ENCODE data around the gene HS3ST6.

Gene HS3ST6

DNA sequence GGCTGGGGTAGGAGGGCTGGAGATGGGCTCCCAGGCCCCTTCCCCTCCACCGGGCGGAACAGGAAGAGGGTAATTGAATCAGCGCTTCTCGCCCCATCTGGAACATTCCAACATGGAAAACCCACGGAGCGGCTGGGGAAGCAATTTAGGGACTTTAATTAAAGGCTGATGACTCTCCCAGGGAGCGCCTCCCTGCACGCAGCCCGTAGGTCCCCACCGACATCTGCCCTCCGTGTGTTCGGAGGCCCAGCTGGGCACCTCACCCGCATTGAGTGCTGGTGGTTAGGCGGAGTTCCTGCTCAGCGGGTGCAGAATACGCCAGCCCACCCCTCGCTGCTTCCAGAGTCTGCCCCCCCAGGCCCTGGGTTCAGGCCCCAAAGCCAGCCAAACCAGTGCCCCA is 10.0 kb downstream of the HS3ST6 start:
- Histone ChIP-seq H3K9me3 (ENCODE audit: control insufficient read depth, low read length) (no peaks in the 10 kb centered on the region), H3K4me3 (ENCODE audit: insufficient read depth in 1 of 2, low read depth in 1 of 2, low read length in 2 of 2) (no peak overlapping the region), H3K4me2 (ENCODE audit: low read length, poor library complexity, severe bottlenecking) (no peak overlapping the region), H2BK120ac (ENCODE audit: low read depth, low read length) (no peak overlapping the region), H2BK12ac (ENCODE audit: low read length in 2 of 2) (no peak overlapping the region), H3K23ac (ENCODE audit: low read length in 2 of 2) (no peak overlapping the region), H3K4me1 (ENCODE audit: control insufficient read depth, insufficient read depth, low read depth, low read length) (peaks cover 7% of the 10 kb centered on the region), H2BK5ac (ENCODE audit: low read depth, low read length, poor library complexity, severe bottlenecking) (no peak overlapping the region), H3K4ac (ENCODE audit: low read depth in 1 of 2, low read length in 2 of 2) (no peak overlapping the region), H2BK15ac (ENCODE audit: low read depth, poor library complexity, severe bottlenecking) (no peak overlapping the region), H3K27me3 (ENCODE audit: control insufficient read depth in 1 of 2, insufficient read depth in 1 of 2, low read length in 2 of 2) (peaks cover 39 to 67% of the 10 kb centered on the region in 2 experiments), H3K9ac (ENCODE audit: low read length) (no peak overlapping the region), H2AK5ac (ENCODE audit: low read length, severe bottlenecking) (no peak overlapping the region), H3K14ac (ENCODE audit: low read length in 2 of 2) (no peak overlapping the region), H3K36me3 (ENCODE audit: control insufficient read depth in 1 of 2, insufficient read depth in 2 of 2, low read depth in 1 of 2, low read length in 2 of 2) (peaks cover 0 to 5% of the 10 kb centered on the region in 2 experiments), H2AFZ (ENCODE audit: low read depth, low read length) (no peak overlapping the region), H3K18ac (ENCODE audit: low read depth in 1 of 2, low read length in 2 of 2) (no peak overlapping the region), H3K27ac (ENCODE audit: low read length, poor library complexity, severe bottlenecking) (no peak overlapping the region), H4K91ac (ENCODE audit: low read length) (no peak overlapping the region), H3K79me1 (replicated peaks; ENCODE audit: low read length, poor library complexity, severe bottlenecking) (no peaks in the 10 kb centered on the region), H4K8ac (ENCODE audit: low read length) (no peak overlapping the region)
- WGBS = 66% methylated on average over 17 of the region's 17 CpGs
- no peak for DNase-seq

GRCh38 chr16:1907226-1907860 is 10.9 kb downstream of the HS3ST6 start:
- H3K79me1 ChIP-seq (replicated peaks; ENCODE audit: low read length, poor library complexity, severe bottlenecking) = no peaks in the 10 kb centered on the region
- no peak overlapping the region for H4K91ac ChIP-seq (ENCODE audit: low read length)
- H3K27ac ChIP-seq (ENCODE audit: low read length, poor library complexity, severe bottlenecking) = no peak overlapping the region
- H3K4ac ChIP-seq (ENCODE audit: low read depth in 1 of 2, low read length in 2 of 2) = no peak overlapping the region
- H3K14ac ChIP-seq (ENCODE audit: low read length in 2 of 2) = no peak overlapping the region
- H2BK12ac ChIP-seq (ENCODE audit: low read length in 2 of 2) = no peak overlapping the region
- H2BK5ac ChIP-seq (ENCODE audit: low read depth, low read length, poor library complexity, severe bottlenecking) = no peak overlapping the region
- no peaks in the 10 kb centered on the region for H3K9me3 ChIP-seq (ENCODE audit: control insufficient read depth, low read length)
- peaks cover 0 to 5% of the 10 kb centered on the region in 2 experiments for H3K36me3 ChIP-seq (ENCODE audit: control insufficient read depth in 1 of 2, insufficient read depth in 2 of 2, low read depth in 1 of 2, low read length in 2 of 2)
- no peak overlapping the region for H2AFZ ChIP-seq (ENCODE audit: low read depth, low read length)
- H3K9ac ChIP-seq (ENCODE audit: low read length) = no peak overlapping the region
- H3K23ac ChIP-seq (ENCODE audit: low read length in 2 of 2) = no peak overlapping the region
- H4K8ac ChIP-seq (ENCODE audit: low read length) = no peak overlapping the region
- H3K4me3 ChIP-seq (ENCODE audit: insufficient read depth in 1 of 2, low read depth in 1 of 2, low read length in 2 of 2) = no peak overlapping the region
- no peak for DNase-seq
- no peak overlapping the region for H2BK120ac ChIP-seq (ENCODE audit: low read depth, low read length)
- H2BK15ac ChIP-seq (ENCODE audit: low read depth, poor library complexity, severe bottlenecking) = no peak overlapping the region
- H3K4me2 ChIP-seq (ENCODE audit: low read length, poor library complexity, severe bottlenecking) = no peak overlapping the region
- H3K18ac ChIP-seq (ENCODE audit: low read depth in 1 of 2, low read length in 2 of 2) = no peak overlapping the region
- H3K4me1 ChIP-seq (ENCODE audit: control insufficient read depth, insufficient read depth, low read depth, low read length) = peaks cover 7% of the 10 kb centered on the region
- no peak overlapping the region for H2AK5ac ChIP-seq (ENCODE audit: low read length, severe bottlenecking)
- WGBS = 81% methylated on average over 17 of the region's 17 CpGs
- H3K27me3 ChIP-seq (ENCODE audit: control insufficient read depth in 1 of 2, insufficient read depth in 1 of 2, low read length in 2 of 2) = peaks cover 39 to 72% of the 10 kb centered on the region in 2 experiments

DNA sequence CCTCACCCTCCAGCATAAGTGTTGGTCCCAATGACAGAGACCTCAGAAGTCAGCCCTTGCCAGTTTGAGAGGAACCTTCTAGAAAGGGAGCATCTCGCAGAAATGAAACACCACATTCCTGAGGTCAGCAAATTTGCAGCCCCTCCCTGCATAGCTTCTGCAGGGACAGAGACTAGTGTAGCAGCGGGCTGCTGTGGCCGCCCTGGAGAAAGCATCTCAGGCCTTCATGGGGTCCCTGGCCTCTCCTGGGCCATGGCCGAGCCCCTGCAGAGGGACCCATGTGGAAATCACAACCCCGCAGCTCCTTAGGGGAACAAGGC is 11.4 kb downstream of the HS3ST6 start:
- no peak overlapping the region for H3K14ac ChIP-seq (ENCODE audit: low read length in 2 of 2)
- H2AFZ ChIP-seq (ENCODE audit: low read depth, low read length) = no peak overlapping the region
- no peak overlapping the region for H2BK5ac ChIP-seq (ENCODE audit: low read depth, low read length, poor library complexity, severe bottlenecking)
- no peaks in the 10 kb centered on the region for H3K79me1 ChIP-seq (replicated peaks; ENCODE audit: low read length, poor library complexity, severe bottlenecking)
- H2BK120ac ChIP-seq (ENCODE audit: low read depth, low read length) = no peak overlapping the region
- no peak overlapping the region for H3K18ac ChIP-seq (ENCODE audit: low read depth in 1 of 2, low read length in 2 of 2)
- H3K4ac ChIP-seq (ENCODE audit: low read depth in 1 of 2, low read length in 2 of 2) = no peak overlapping the region
- no peak overlapping the region for H3K4me3 ChIP-seq (ENCODE audit: insufficient read depth in 1 of 2, low read depth in 1 of 2, low read length in 2 of 2)
- H3K36me3 ChIP-seq (ENCODE audit: control insufficient read depth in 1 of 2, insufficient read depth in 2 of 2, low read depth in 1 of 2, low read length in 2 of 2) = peaks cover 0 to 4% of the 10 kb centered on the region in 2 experiments
- no peak overlapping the region for H2BK15ac ChIP-seq (ENCODE audit: low read depth, poor library complexity, severe bottlenecking)
- no peak for DNase-seq
- peaks cover 39 to 73% of the 10 kb centered on the region in 2 experiments for H3K27me3 ChIP-seq (ENCODE audit: control insufficient read depth in 1 of 2, insufficient read depth in 1 of 2, low read length in 2 of 2)
- H3K23ac ChIP-seq (ENCODE audit: low read length in 2 of 2) = no peak overlapping the region
- no peak overlapping the region for H4K91ac ChIP-seq (ENCODE audit: low read length)
- no peak overlapping the region for H3K4me2 ChIP-seq (ENCODE audit: low read length, poor library complexity, severe bottlenecking)
- H3K27ac ChIP-seq (ENCODE audit: low read length, poor library complexity, severe bottlenecking) = no peak overlapping the region
- no peak overlapping the region for H4K8ac ChIP-seq (ENCODE audit: low read length)
- H3K9ac ChIP-seq (ENCODE audit: low read length) = no peak overlapping the region
- WGBS = 78% methylated on average over 5 of the region's 5 CpGs
- H2AK5ac ChIP-seq (ENCODE audit: low read length, severe bottlenecking) = no peak overlapping the region
- no peak overlapping the region for H2BK12ac ChIP-seq (ENCODE audit: low read length in 2 of 2)
- H3K4me1 ChIP-seq (ENCODE audit: control insufficient read depth, insufficient read depth, low read depth, low read length) = peaks cover 6% of the 10 kb centered on the region
- no peaks in the 10 kb centered on the region for H3K9me3 ChIP-seq (ENCODE audit: control insufficient read depth, low read length)

DNA sequence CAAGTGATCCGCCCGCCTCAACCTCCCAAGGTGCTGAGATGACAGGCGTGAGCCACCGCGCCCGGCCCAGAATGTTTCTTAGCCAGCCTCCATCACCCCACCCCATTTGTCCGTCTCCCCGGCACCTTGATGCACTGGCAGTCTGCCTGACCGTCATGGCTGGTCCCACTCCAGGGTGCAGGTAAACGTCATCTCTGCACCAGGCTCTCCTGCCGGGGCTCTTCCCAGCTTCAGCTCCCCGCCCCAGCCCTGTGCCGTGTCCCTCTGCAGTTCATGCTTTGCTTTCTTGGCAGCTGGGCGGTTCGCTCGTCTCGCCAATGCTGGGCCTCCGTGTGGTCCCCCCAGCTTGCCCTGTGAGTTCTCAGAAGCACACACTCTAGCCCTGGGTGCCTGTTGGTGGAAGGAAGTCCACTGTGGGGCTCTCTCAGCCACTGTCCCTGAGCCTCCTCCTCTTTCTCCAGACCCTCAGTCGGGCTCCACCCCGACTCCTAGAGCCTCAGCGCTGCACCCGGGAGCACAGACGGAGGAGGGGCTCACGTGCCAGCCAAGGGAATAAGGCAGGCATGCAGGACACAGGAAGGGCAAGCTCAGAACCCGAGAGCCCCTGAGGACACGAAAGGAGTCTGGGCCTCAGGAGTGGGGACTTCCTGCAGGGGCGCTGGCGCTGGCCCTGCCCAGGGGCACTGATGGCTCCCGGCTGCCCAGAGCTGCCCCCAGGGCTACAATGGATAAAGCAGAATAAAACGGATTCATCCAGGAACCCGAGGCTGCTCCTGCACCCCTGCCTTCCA is 12.0 kb downstream of the HS3ST6 start:
- no peak for DNase-seq
- WGBS = 77% methylated on average over 31 of the region's 31 CpGs

More for the DNA sequence above, 12.0 kb downstream of the HS3ST6 start:
- H3K14ac ChIP-seq (ENCODE audit: low read length in 2 of 2) = no peak overlapping the region
- no peak overlapping the region for H4K91ac ChIP-seq (ENCODE audit: low read length)
- H4K8ac ChIP-seq (ENCODE audit: low read length) = no peak overlapping the region
- no peak overlapping the region for H2AFZ ChIP-seq (ENCODE audit: low read depth, low read length)
- H2BK12ac ChIP-seq (ENCODE audit: low read length in 2 of 2) = no peak overlapping the region
- H2AK5ac ChIP-seq (ENCODE audit: low read length, severe bottlenecking) = no peak overlapping the region
- no peak overlapping the region for H3K4me3 ChIP-seq (ENCODE audit: insufficient read depth in 1 of 2, low read depth in 1 of 2, low read length in 2 of 2)
- H3K9me3 ChIP-seq (ENCODE audit: control insufficient read depth, low read length) = no peaks in the 10 kb centered on the region
- H2BK120ac ChIP-seq (ENCODE audit: low read depth, low read length) = no peak overlapping the region
- H3K4me1 ChIP-seq (ENCODE audit: control insufficient read depth, insufficient read depth, low read depth, low read length) = peaks cover 2% of the 10 kb centered on the region
- H3K27me3 ChIP-seq (ENCODE audit: control insufficient read depth in 1 of 2, insufficient read depth in 1 of 2, low read length in 2 of 2) = peaks cover 39 to 73% of the 10 kb centered on the region in 2 experiments
- no peak overlapping the region for H3K4ac ChIP-seq (ENCODE audit: low read depth in 1 of 2, low read length in 2 of 2)
- H3K23ac ChIP-seq (ENCODE audit: low read length in 2 of 2) = no peak overlapping the region
- H3K18ac ChIP-seq (ENCODE audit: low read depth in 1 of 2, low read length in 2 of 2) = no peak overlapping the region
- H3K36me3 ChIP-seq (ENCODE audit: control insufficient read depth in 1 of 2, insufficient read depth in 2 of 2, low read depth in 1 of 2, low read length in 2 of 2) = no peaks in the 10 kb centered on the region
- H3K79me1 ChIP-seq (replicated peaks; ENCODE audit: low read length, poor library complexity, severe bottlenecking) = no peaks in the 10 kb centered on the region
- H2BK5ac ChIP-seq (ENCODE audit: low read depth, low read length, poor library complexity, severe bottlenecking) = no peak overlapping the region
- H3K9ac ChIP-seq (ENCODE audit: low read length) = no peak overlapping the region
- H3K27ac ChIP-seq (ENCODE audit: low read length, poor library complexity, severe bottlenecking) = no peak overlapping the region
- H3K4me2 ChIP-seq (ENCODE audit: low read length, poor library complexity, severe bottlenecking) = no peak overlapping the region
- no peak overlapping the region for H2BK15ac ChIP-seq (ENCODE audit: low read depth, poor library complexity, severe bottlenecking)
